Measurements from ENCODE around the gene MYL11. TPM values are rescaled to one million over a fixed set of nuclear protein-coding genes. Genes with fewer than 3 reads are reported as not detected.

The MYL11 gene
- polyA plus RNA-seq, 1 donor from 2014 or later, result not detected

- no peak overlapping the region for H3K4me2 ChIP-seq (ENCODE audit: low read length)
- no peaks in the 10 kb centered on the region for H4K20me1 ChIP-seq (ENCODE audit: insufficient read depth)
- no peak overlapping the region for H3K9ac ChIP-seq (ENCODE audit: low read length)
Observed at GRCh38 chr16:30414159-30414558, 39.6 kb downstream of the MYL11 start.

GRCh38 chr16:30416047-30416603, 41.5 kb downstream of the MYL11 start:
- no peaks in the 10 kb centered on the region for H3K9me3 ChIP-seq (ENCODE audit: low read length)
- H3K36me3 ChIP-seq (ENCODE audit: insufficient read depth, low read length), result no peaks in the 10 kb centered on the region
- H3F3A ChIP-seq (ENCODE audit: insufficient read depth, low read length, poor library complexity, severe bottlenecking), result peaks cover 2% of the 10 kb centered on the region
- no peaks in the 10 kb centered on the region for H3K9me2 ChIP-seq (ENCODE audit: insufficient read depth, low read length)
- no peak overlapping the region for H3K9ac ChIP-seq (ENCODE audit: low read length)
- TF ChIP-seq EP300 (conservative IDR thresholded peaks at IDR 0.05; ENCODE audit: poor library complexity, severe bottlenecking), result no peak
- no peak for TF ChIP-seq EZH2 (IDR thresholded peaks at IDR 0.05; ENCODE audit: borderline replicate concordance, insufficient read depth, low read length, poor library complexity, severe bottlenecking)
- TF ChIP-seq REST (IDR thresholded peaks at IDR 0.05; ENCODE audit: borderline replicate concordance), result no peak
- no peak for TF ChIP-seq MXI1 (conservative IDR thresholded peaks at IDR 0.05; ENCODE audit: poor library complexity, severe bottlenecking)
- no peak for TF ChIP-seq SMC3 (conservative IDR thresholded peaks at IDR 0.05; ENCODE audit: poor library complexity)
- TF ChIP-seq CTCF (IDR thresholded peaks at IDR 0.05; ENCODE audit: poor library complexity, severe bottlenecking), result no peak
- no peak for TF ChIP-seq TAF1 (IDR thresholded peaks at IDR 0.05; ENCODE audit: low read depth)
- TF ChIP-seq POLR2AphosphoS5 (IDR thresholded peaks at IDR 0.05), result no peak
- no peak for TF ChIP-seq RAD21 (conservative IDR thresholded peaks at IDR 0.05)
- H3K4me3 ChIP-seq (ENCODE audit: low read length), result no peak overlapping the region
- H3K79me2 ChIP-seq (replicated peaks; ENCODE audit: insufficient read depth, low read length), result no peaks in the 10 kb centered on the region
- H3K27me3 ChIP-seq (ENCODE audit: insufficient read depth, low read depth, low read length), result no peaks in the 10 kb centered on the region
- no peak overlapping the region for H2AFZ ChIP-seq (ENCODE audit: low read depth, low read length)
- no peaks in the 10 kb centered on the region for H4K20me1 ChIP-seq (ENCODE audit: insufficient read depth)
- H3K4me2 ChIP-seq (ENCODE audit: low read length), result no peak overlapping the region
- no peak overlapping the region for H3K27ac ChIP-seq (ENCODE audit: low read length)

More at GRCh38 chr16:30414159-30414558, 39.6 kb downstream of the MYL11 start:
- no peak for TF ChIP-seq REST (IDR thresholded peaks at IDR 0.05; ENCODE audit: borderline replicate concordance)
- TF ChIP-seq EP300 (conservative IDR thresholded peaks at IDR 0.05; ENCODE audit: poor library complexity, severe bottlenecking), result no peak
- TF ChIP-seq TAF1 (IDR thresholded peaks at IDR 0.05; ENCODE audit: low read depth), result no peak
- no peak for TF ChIP-seq SMC3 (conservative IDR thresholded peaks at IDR 0.05; ENCODE audit: poor library complexity)
- TF ChIP-seq EZH2 (IDR thresholded peaks at IDR 0.05; ENCODE audit: borderline replicate concordance, insufficient read depth, low read length, poor library complexity, severe bottlenecking), result no peak
- TF ChIP-seq POLR2AphosphoS5 (IDR thresholded peaks at IDR 0.05), result no peak
- Histone ChIP-seq H3K79me2 (replicated peaks; ENCODE audit: insufficient read depth, low read length) (no peaks in the 10 kb centered on the region), H3K9me2 (ENCODE audit: insufficient read depth, low read length) (no peaks in the 10 kb centered on the region), H3K27ac (ENCODE audit: low read length) (no peak overlapping the region), H3K4me3 (ENCODE audit: low read length) (no peak overlapping the region), H3K36me3 (ENCODE audit: insufficient read depth, low read length) (no peaks in the 10 kb centered on the region), H3K9me3 (ENCODE audit: low read length) (no peaks in the 10 kb centered on the region), H3F3A (ENCODE audit: insufficient read depth, low read length, poor library complexity, severe bottlenecking) (peaks cover 2% of the 10 kb centered on the region), H3K27me3 (ENCODE audit: insufficient read depth, low read depth, low read length) (no peaks in the 10 kb centered on the region), H2AFZ (ENCODE audit: low read depth, low read length) (no peak overlapping the region)
